Measurements from ENCODE around the gene LMAN2L. TPM values are rescaled to one million over a fixed set of nuclear protein-coding genes. Genes with fewer than 3 reads are reported as not detected.

Gene LMAN2L
- total RNA-seq, 2 experiments from 2014 or later = 6.9 to 7.4 TPM

- CTCF ChIA-PET = no interaction called here
These were observed 9.7 kb downstream of the LMAN2L start for GRCh38 chr2:96730212-96730611.

DNA sequence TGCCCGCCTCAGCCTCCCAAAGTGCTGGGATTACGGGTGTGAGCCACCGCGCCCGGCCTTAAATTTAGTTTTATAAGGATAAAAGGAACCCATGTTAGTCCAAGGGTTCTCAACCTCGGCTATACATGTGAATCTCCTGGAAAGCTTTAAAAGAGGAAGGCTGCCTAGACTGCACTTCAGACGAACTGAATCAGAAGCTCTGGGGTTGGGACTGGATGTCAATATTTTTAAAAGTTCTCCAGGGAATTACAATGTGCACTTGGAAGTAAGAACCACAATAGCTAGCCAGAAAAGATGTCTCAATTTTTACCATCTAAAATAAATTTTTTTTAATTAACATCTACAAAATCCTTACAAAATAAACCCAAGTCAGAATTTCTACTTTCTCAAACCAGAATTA is 10.1 kb downstream of the LMAN2L start:
- ChIA-PET POLR2A (no interaction called here), CTCF (no interaction called here)

More at GRCh38 chr2:96730212-96730611, 9.7 kb downstream of the LMAN2L start:
- POLR2A ChIA-PET = no interaction called here

DNA sequence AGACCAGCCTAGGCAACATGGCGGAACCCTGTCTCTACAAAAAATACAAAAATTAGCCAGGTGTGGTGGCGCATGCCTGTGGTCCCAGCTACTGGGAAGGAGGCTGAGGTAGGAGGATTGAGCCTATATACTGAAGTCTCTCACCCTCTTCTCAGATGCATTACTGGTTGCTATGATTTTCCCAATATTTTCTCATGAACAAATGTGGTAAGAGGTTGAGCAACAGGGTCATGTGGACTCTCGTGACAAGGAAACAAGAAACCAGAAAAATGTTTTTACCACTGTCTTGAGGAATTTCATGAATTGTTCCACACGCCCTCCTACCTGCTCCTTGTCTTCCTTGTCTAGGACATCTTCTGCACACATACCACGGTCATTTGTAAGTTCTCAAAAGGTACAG is 12.4 kb downstream of the LMAN2L start:
- CTCF ChIA-PET = no interaction called here

GRCh38 chr2:96726131-96726530 is 13.7 kb downstream of the LMAN2L start:
- ChIA-PET CTCF (no interaction called here), POLR2A (no interaction called here)

More for the DNA sequence above, 12.4 kb downstream of the LMAN2L start:
- POLR2A ChIA-PET = no interaction called here

GRCh38 chr2:96716388-96716787 is 23.5 kb downstream of the LMAN2L start:
- POLR2A ChIA-PET = no interaction called here
- CTCF ChIA-PET = no interaction called here

GRCh38 chr2:96715658-96716057 is 24.2 kb downstream of the LMAN2L start:
- ChIA-PET CTCF (no interaction called here), POLR2A (no interaction called here)

- POLR2A ChIA-PET = no interaction called here
- CTCF ChIA-PET = interaction anchor here (0.7 kb wide), 1 partner anchor 9 kb away, joined by 3 read pairs; no protein-coding TSS in a partner anchor
These were observed 28.9 kb downstream of the LMAN2L start for GRCh38 chr2:96710985-96711384.

DNA sequence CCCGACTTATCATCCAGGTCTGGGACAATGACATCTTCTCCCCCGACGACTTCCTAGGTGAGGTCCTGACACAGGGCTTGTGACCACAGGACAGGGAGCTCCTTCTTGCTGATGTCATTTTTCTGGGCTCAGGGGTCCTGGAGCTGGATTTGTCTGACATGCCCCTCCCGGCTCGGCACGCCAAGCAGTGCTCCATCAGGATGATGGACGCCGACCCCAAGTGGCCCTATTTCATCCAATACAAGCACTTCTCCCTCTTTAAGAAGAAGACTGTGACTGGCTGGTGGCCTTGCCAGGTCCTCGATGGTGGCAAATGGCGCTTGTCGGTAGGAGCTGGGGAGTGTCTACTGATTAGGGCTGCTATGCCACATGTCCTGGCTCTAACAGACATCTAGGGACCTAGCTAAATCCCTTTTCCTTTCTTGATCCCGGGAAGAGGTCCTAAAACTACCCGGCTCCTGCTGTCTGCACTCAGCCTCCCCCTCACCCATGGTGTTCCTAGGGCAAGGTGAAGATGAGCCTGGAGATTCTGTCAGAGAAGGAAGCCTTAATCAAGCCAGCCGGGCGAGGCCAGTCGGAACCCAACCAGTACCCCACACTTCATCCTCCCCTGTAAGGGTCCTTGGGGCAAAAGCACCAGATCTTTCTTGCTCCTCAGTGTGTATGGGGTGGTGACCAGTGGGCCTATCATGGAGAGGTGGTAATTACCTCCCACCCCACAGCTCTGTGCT is 36.7 kb downstream of the LMAN2L start:
- ChIA-PET CTCF (interaction anchor here (0.7 kb wide), 1 partner anchor 211 kb away, joined by 4 read pairs; no protein-coding TSS in a partner anchor), POLR2A (no interaction called here)

- POLR2A ChIA-PET = no interaction called here
- CTCF ChIA-PET = no interaction called here
These were observed 37.6 kb downstream of the LMAN2L start for GRCh38 chr2:96702098-96702785.

DNA sequence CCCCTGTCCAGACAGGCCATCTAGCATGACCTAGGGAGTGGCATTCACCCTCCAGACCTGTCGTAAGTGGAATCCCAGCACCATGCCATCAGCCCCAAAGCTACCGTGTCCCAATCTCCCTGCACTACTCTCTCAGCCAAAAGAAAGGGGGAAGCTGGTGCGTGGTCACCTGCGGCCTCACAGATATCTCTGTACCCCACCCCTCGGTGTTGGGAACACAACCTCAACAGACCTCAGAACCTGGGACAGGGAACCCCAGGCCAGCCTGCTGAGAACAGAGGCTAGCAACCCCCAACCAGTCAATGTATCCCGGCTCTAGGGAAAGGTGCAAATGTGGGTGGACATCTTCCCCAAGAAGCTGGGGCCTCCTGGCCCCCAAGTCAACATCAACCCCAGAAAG is 38.2 kb downstream of the LMAN2L start:
- CTCF ChIA-PET = no interaction called here
- POLR2A ChIA-PET = interaction anchor here (0.6 kb wide), 1 partner anchor 18 kb away, joined by 8 read pairs; no protein-coding TSS in a partner anchor

- ChIA-PET POLR2A (no interaction called here), CTCF (no interaction called here)
These were observed 39.8 kb downstream of the LMAN2L start for GRCh38 chr2:96700086-96700485.

DNA sequence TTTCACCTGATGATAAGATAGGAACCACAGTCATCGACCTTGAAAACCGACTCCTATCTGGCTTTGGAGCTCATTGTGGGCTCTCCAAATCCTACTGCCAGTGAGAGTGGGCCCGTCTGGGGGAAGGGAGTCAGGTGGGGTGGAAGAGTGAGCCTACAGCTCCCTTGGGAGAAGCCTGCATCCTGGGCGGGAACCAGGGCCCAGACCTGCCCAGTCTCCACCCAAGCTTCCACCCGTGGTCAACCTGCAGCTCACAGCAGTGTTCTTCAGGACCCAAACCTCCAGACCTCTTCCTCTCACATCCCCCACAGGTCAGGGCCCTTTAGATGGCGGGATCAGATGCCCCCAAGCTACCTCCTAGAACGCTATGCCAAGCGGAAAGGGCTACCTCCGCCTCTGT is 40.2 kb downstream of the LMAN2L start:
- ChIA-PET POLR2A (no interaction called here), CTCF (no interaction called here)

DNA sequence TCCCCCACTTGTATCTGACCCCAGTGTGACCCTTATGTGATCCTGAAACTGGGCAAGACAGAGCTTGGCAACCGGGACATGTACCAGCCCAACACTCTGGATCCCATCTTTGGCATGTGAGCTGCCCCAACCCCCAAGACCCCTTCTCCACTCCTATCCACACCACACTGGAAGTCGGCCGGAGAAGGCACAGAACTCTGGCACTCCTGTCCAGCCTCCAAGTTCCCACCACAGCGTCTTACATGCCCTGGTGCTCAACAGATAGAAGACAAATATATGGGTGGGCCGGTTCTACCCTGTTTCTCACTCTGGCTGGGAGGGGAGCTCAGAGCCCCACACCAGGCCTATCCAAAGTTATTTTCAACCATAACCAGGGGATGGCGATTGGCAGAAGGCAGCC is 40.8 kb downstream of the LMAN2L start:
- ChIA-PET CTCF (no interaction called here), POLR2A (no interaction called here)

- CTCF ChIA-PET = no interaction called here
- POLR2A ChIA-PET = no interaction called here
These were observed 41.5 kb downstream of the LMAN2L start for GRCh38 chr2:96698221-96698861.

DNA sequence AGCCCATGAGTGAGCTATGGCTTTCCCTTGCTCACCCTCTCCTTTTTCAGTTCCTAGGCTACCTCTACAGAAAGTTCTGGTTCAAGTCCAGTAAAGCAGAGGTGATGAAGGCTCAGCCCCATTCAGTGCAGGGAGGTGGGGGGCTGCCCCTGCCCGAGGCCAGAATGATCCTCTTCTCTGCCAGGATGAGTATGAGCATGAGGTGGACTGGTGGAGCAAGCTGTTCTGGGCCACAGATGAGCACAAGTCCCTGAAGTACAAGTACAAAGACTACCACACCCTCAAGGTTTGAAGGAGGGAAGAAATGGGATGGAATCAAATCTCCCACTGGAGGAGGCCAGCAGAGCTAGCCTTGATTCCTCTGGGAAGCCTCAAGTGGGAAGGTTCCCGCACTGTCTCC is 42.4 kb downstream of the LMAN2L start:
- ChIA-PET CTCF (no interaction called here), POLR2A (no interaction called here)

DNA sequence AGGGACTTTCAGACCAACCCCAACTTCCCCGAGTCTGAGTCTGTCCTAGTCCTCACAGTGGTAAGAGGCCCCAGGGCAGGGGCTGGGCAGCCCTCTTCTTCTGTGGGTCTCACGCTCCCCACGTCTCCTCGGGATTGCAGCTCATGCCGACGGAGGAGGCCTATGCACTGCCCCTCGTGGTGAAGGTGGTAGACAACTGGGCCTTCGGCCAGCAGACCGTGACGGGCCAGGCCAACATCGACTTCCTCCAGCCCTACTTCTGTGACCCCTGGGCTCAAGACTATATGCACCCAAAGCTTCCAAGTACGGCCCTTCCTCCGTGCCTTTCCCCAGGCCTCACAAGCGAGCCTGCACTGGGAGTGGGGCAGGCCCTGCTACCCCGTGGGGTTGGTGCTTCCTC is 44.3 kb downstream of the LMAN2L start:
- CTCF ChIA-PET = no interaction called here

GRCh38 chr2:96694816-96695455 is 44.9 kb downstream of the LMAN2L start:
- ChIA-PET POLR2A (no interaction called here), CTCF (no interaction called here)

More for the DNA sequence above, 44.3 kb downstream of the LMAN2L start:
- POLR2A ChIA-PET = no interaction called here

DNA sequence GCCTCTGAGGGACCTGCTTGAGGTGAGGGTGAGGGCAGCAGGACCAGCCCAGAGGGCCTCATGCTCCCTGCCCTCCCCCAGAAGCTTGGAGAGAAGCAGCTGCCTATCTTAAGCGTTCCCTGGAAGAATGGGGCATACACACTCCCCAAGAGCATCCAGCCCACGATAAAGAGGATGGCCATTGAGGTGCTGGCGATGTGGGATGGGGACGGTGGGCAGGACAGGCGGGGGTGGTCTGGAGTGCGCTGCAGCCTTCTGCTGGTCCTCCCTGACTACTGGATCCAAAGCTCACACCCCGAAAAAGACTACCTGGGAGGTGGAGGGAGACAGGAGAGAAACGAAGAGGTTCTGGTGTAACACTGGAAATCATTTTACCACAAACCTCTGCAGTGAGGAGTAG is 45.6 kb downstream of the LMAN2L start:
- ChIA-PET CTCF (no interaction called here), POLR2A (no interaction called here)

DNA sequence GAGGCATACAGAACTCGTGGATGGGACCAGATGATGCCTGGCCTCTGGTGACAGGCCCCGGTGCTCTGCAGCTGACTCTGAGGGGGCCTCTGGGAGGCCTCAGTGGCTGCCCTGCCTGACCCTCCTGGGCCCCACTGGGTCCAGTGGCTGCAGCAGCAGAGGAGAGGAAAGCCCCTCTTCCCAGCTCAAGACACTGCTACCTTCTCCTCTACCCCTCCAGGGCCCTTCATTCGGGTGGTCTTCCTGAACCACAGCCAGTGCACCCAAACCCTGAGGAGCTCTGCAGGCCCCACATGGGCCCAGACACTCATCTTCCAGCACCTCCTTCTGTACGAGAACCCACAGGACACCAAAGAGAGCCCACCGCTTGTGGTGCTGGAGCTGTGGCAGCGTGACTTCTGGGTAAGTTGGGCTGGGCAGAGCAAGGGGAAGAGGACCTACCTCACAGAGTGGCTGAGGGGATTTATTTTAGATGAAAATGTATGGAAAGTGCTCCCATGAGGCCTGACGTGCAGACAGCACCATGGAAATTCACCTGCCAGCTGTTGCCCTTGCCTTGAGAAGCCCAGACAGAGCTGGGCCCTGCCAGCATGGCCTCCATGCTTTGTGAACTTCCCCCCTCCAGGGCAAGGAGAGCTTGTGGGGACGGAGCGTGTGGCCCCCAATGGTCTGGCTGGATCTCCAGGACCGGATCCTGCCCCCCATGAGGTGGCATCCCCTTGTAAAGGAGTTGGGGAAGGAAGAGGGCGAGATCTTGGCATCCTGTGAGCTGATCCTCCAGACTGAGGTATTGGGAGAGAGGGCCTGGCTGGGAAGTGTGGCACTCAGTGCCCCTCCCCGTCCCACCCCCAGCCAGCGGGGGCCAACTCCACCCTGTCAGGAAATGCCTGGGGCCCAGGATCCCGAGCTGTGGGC is 46.3 kb downstream of the LMAN2L start:
- ChIA-PET CTCF (no interaction called here), POLR2A (no interaction called here)
